Ascending aorta (tissue), 2 donors: ENCODE measurements around the gene NOTCH3. TPM values are rescaled to one million over a fixed set of nuclear protein-coding genes. Genes with fewer than 3 reads are reported as not detected.

Experiments used
- DNase-seq, 2 donors: peaks; one replicate each; pipeline ENCODE4 v3.0.0-alpha.2; 2019; ENCODE audit warnings: low spot score in 2 of 2
- H3K27ac ChIP-seq, 2 donors: fragments of 200-600 bp; sonication (generic); one replicate each; pipeline ENCODE4 v1.5.1; 2016 to 2017; ENCODE audit warnings: mild to moderate bottlenecking in 1 of 2
- H3K27me3 ChIP-seq: fragments of 200-600 bp; sonication (generic); one replicate; pipeline ENCODE4 v1.5.1; 2017
- H3K36me3 ChIP-seq, 2 donors: fragments of 200-600 bp; sonication (generic); one replicate each; pipeline ENCODE4 v1.5.1; 2016
- H3K4me1 ChIP-seq, 2 donors: fragments of 200-600 bp; sonication (generic); one replicate each; pipeline ENCODE4 v1.5.1; 2016 to 2017; ENCODE audit warnings: mild to moderate bottlenecking in 1 of 2
- H3K4me3 ChIP-seq, 2 donors: fragments of 200-600 bp; sonication (generic); one replicate each; pipeline ENCODE4 v1.5.1; 2016 to 2017; ENCODE audit warnings: mild to moderate bottlenecking in 1 of 2
- H3K9me3 ChIP-seq, 2 donors: fragments of 200-600 bp; sonication (generic); one replicate each; pipeline ENCODE4 v1.5.1; 2016
- intact Hi-C: fragments of 100-400 bp; cut with DNase I; formaldehyde crosslinking; loops from one replicate; pipeline ENCODE4 v1.15.1; 2023
- total RNA-seq: library from RNA; depleted of rRNA; stranded (reverse); fragments of >200 nt; gene quantifications from one replicate; pipeline ENCODE4 v1.1.0, GENCODE V29; 2016
- TF ChIP-seq, protein P1 (sequence below), 3 experiments: fragments of 200-600 bp in 2 of 3; fragments of 450-650 bp in 1 of 3; sonication (generic) in 2 of 3; IDR thresholded peaks; one replicate each; pipeline ENCODE4 v1.5.1; 2016 to 2019; ENCODE audit warnings: antibody characterized with exemption in 3 of 3, mild to moderate bottlenecking in 1 of 3, moderate library complexity in 1 of 3

The NOTCH3 gene
- total RNA-seq, 1 donor from 2014 or later = 524 TPM

DNA sequence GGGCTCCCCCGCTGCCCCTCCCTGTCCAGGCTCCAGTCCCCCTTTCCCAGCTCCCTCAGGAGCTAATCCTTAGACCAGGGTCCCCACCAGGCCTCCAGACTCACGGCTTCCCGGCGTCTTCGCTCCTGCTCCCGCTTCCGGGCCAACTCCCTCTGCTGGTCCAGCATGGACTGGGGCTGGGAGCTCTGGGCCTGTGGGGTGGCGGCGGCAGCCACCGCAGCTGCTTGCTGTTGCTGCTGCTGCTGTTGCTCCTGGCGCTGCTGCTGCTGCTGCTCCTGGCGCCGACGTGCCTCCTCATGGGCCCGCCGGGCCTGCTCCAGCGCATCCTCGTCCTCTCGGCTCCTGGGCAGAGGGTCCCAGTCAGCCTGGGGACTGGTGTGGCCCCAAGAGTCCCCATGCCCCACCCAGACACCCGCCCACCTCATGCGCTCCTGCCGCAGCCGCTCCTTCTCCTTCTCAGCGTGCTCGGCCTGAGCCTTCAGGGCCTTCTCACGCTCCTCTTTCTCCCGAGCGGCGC is 37.9 kb upstream of the NOTCH3 start:
- peaks cover 73 to 78% of the 10 kb centered on the region in 2 donors for H3K36me3 ChIP-seq
- peak overlapping the region in 1 of 2 donors; percentile 6 for H3K27ac ChIP-seq
- intact Hi-C loops = no loop called here
- no peaks in the 10 kb centered on the region for H3K9me3 ChIP-seq
- TF ChIP-seq, protein P1, sequence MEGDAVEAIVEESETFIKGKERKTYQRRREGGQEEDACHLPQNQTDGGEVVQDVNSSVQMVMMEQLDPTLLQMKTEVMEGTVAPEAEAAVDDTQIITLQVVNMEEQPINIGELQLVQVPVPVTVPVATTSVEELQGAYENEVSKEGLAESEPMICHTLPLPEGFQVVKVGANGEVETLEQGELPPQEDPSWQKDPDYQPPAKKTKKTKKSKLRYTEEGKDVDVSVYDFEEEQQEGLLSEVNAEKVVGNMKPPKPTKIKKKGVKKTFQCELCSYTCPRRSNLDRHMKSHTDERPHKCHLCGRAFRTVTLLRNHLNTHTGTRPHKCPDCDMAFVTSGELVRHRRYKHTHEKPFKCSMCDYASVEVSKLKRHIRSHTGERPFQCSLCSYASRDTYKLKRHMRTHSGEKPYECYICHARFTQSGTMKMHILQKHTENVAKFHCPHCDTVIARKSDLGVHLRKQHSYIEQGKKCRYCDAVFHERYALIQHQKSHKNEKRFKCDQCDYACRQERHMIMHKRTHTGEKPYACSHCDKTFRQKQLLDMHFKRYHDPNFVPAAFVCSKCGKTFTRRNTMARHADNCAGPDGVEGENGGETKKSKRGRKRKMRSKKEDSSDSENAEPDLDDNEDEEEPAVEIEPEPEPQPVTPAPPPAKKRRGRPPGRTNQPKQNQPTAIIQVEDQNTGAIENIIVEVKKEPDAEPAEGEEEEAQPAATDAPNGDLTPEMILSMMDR (IDR thresholded peaks at IDR 0.05) = no peak
- peaks cover 0 to 4% of the 10 kb centered on the region in 2 donors for H3K4me1 ChIP-seq
- H3K4me3 ChIP-seq = no peak overlapping the region
- no peaks in the 10 kb centered on the region for H3K27me3 ChIP-seq
- DNase-seq = no peak

DNA sequence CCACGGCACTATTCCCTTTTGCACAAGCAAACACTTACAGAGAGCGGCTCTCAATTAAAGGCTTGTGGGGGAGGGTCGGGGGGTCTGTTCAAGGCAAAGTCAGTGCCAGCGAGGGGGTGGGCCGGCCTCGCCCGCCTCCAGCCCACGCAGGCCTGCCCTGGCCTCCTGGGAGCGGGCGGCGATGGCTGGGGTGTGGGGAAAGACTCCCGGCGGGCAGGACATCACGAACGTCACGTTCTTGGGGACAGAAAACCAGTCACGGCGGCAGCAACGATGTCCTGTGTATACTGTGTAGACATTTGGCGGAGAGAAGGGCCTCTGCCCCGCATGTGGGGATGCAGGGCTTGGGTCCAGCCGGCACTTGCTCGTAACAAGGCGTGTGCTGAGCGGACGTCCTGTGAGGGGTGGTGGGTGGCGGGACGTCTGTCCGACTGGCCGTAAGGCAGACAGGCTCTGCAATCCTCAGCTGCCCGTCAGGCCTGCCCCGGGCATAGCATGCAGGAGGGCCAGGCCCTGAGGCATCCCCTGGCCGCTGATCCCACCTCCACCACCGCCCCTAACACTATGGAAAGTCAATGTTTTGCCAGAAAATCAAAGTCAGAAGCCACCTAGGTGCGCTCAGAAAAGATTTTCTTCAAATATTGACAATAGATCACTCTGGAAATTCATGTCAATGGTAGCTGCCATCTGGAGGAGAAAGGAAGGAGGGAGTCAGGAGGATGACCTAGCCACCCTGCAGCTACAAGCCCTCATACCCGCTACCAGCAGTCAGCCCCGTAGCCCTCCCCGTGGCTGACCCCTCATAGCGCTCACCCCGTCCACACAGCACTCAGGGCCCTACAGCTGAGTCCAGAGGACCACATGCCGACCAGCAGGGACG is 37.2 kb upstream of the NOTCH3 start:
- H3K36me3 ChIP-seq = peaks cover 67 to 71% of the 10 kb centered on the region in 2 donors
- intact Hi-C loops = no loop called here
- H3K27me3 ChIP-seq = no peaks in the 10 kb centered on the region
- H3K9me3 ChIP-seq = no peaks in the 10 kb centered on the region
- DNase-seq = no peak
- no peak overlapping the region for H3K4me3 ChIP-seq
- TF ChIP-seq, protein P1 (IDR thresholded peaks at IDR 0.05) = no peak
- H3K4me1 ChIP-seq = no peaks in the 10 kb centered on the region
- peak overlapping the region in 1 of 2 donors; percentile 6 for H3K27ac ChIP-seq

DNA sequence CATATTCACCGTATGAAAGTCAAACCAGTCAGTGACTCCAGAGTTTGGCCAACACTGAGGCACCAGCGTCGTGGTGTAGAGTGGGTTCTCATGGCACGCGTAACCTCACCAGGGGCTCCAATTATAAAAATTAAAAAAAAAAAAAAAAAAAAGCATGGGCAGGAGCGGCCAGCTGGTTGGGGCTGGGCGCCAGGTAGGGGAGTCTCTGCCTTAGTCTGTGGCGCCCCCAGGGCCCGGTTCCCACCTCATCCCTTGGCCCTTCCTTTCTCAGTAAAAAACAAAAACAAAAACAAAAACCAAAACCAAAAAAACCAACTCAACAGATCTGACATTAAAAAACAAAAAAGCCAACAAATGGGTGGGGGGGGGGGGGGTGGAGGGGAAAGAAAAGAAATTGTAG is 36.1 kb upstream of the NOTCH3 start:
- no peak overlapping the region for H3K27ac ChIP-seq
- H3K4me3 ChIP-seq = no peak overlapping the region
- H3K27me3 ChIP-seq = no peaks in the 10 kb centered on the region
- no peak for DNase-seq
- H3K36me3 ChIP-seq = peaks cover 58 to 62% of the 10 kb centered on the region in 2 donors
- intact Hi-C loops = no loop called here
- TF ChIP-seq, protein P1 (IDR thresholded peaks at IDR 0.05) = no peak
- no peaks in the 10 kb centered on the region for H3K9me3 ChIP-seq
- H3K4me1 ChIP-seq = peaks cover 4% of the 10 kb centered on the region in 2 donors

DNA sequence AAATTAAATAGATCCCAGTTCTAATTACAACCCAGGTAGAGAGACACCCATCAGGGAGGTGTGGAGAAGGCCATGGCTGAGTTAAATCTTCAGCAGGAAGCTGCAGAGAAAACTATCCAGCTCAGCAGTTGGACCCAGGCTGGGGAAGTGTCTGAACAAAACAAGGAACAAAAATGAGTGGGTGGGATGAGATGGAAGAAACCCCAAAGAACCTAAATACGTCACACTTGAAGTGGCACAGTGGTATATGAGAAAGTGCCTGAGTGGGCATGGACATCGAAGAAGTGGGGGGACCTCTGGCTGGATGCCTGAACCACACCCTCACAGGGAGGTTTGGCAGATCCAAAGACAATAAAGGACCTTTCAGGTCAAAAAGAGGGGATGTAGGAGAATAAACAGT is 35.0 kb upstream of the NOTCH3 start:
- no peak overlapping the region for H3K27ac ChIP-seq
- H3K4me1 ChIP-seq = peaks cover 4 to 6% of the 10 kb centered on the region in 2 donors
- H3K9me3 ChIP-seq = no peaks in the 10 kb centered on the region
- H3K36me3 ChIP-seq = peaks cover 50 to 52% of the 10 kb centered on the region in 2 donors
- no peak for DNase-seq
- H3K27me3 ChIP-seq = no peaks in the 10 kb centered on the region
- no peak overlapping the region for H3K4me3 ChIP-seq
- intact Hi-C loops = no loop called here
- TF ChIP-seq, protein P1 (IDR thresholded peaks at IDR 0.05) = no peak

DNA sequence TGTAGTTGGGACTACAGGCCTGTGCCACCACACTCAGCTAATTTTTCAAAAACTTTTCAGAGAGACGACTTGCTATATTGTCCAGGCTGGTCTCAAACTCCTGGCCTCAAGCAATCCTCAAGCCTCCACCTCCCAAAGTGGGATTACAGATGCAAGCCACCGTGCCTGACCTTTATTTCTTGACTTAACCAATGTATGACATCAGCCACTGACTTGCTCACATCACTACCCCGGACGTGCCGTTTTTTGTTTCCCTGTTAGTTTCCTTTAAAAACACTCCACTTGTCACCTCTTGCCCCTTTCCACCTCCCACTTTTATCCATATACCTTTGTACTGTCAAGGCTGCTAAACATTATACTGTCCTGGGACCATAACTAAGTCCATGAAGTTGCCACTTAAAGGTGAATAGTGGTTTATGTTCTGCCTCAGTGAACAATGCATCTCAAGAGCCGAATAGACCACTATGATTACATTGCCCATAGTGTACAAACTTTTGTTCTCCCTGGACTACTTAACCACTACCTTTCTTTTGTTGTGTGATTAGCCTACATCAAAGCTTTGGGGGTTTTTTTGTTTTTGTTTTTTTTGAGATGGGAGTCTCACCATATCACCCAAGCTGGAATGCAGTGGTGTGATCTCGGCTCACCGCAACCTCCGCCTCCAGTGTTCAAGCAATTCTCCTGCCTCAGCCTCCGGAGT is 33.8 kb upstream of the NOTCH3 start:
- no peak overlapping the region for H3K4me3 ChIP-seq
- H3K4me1 ChIP-seq = peaks cover 4 to 6% of the 10 kb centered on the region in 2 donors
- TF ChIP-seq, protein P1 (IDR thresholded peaks at IDR 0.05) = no peak
- H3K9me3 ChIP-seq = no peaks in the 10 kb centered on the region
- no peak overlapping the region for H3K27ac ChIP-seq
- no peaks in the 10 kb centered on the region for H3K27me3 ChIP-seq
- intact Hi-C loops = no loop called here
- H3K36me3 ChIP-seq = peaks cover 38 to 40% of the 10 kb centered on the region in 2 donors
- DNase-seq = no peak
